HG03175 (cell line): Measurements from ENCODE around the gene ZNF561.
"Not testable (repeated sequence)": the region's sequence is repeated elsewhere in the genome, so short reads cannot be mapped to it uniquely, and the experiment has no call there.

Experiments
- ATAC-seq: cut with Tn5 transposase; IDR thresholded peaks from one replicate; pipeline ENCODE4 v1.9.1; 2021; ENCODE audit warnings: mild to moderate bottlenecking, moderate library complexity; ENCODE audit not compliant: unreplicated experiment

ZNF561 gene

DNA sequence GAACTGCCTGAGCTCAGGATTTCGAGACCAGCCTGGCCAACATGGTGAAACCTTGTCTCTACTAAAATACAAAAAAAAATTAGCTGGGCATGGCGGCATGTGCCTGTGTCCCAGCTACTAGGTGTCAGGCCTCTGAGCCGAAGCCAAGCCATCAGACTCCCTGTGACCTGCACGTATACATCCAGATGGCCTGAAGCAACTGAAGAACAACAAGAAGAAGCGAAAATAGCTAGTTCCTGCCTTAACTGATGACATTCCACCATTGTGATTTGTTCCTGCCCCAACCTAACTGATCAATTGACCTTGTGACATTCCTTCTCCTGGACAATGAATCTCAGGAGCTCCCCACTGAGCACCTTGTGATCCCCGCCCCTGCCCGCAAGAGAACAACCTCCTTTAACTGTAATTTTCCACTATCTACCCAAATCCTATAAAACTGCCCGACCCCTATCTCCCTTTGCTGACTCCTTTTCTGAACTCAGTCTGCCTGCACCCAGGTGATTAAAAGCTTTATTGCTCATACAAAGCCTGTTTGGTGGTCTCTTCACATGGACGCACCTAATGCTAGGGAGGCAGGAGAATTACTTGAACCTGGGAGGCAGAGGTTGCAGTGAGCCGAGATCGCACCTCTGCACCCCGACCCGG is 38.8 kb downstream of the ZNF561 start:
- ATAC-seq = not testable (repeated sequence)

DNA sequence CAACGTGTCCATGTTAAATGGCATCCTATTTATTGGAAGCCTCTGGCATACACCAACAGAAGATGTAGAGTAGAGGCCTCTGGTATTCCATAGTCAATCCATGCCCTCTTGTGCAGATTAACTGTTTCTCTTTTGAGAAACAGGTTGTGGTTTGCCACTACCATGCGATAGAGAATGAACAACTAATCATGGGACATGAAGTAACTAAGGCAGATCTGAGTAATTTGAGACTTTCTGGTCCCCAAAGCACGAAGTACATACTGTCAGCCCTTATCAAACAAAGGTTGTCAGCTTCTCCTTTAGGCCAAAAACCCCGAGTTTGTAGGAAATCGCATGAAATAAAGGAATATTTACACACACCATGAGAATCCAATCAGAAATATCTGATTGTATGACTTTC is 40.3 kb downstream of the ZNF561 start:
- no peak for ATAC-seq

DNA sequence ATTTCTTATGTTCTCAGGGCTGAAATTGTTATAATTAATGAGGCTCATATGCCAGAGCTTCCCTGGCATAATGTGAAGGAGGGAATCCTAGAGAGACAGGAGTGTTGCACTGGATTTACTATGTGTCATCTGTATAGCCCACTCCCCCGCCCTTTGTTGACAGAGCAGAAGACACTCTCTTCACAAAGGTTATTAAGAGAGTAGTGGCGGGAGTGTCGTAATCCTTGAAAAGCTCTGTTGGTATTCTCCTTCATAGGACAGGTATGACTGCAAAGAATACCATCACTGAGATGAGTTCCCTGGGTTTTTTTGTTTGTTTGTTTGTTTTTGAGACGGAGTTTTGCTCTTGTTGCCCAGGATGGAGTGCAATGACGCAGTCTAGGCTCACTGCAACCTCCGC is 50.8 kb downstream of the ZNF561 start:
- ATAC-seq = no peak

DNA sequence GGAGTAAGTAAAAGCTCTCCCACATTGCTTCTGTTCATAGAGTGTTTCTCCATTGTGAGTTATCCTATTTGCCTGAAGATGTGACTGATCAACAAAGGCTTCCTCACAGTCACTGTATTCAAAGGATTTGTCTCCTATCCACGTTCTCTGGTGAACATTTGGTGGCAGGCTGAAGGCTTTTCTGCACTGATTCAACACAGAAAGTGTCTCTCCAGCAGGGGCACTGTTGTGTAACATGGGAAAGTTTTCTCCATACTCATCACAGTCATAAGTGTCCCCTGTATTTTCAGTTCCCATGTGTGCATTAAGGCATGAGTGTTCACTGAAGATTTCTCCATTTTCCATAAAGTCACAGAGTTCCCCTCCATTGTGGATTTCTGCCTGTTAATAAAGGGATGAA is 54.3 kb downstream of the ZNF561 start:
- no peak for ATAC-seq

DNA sequence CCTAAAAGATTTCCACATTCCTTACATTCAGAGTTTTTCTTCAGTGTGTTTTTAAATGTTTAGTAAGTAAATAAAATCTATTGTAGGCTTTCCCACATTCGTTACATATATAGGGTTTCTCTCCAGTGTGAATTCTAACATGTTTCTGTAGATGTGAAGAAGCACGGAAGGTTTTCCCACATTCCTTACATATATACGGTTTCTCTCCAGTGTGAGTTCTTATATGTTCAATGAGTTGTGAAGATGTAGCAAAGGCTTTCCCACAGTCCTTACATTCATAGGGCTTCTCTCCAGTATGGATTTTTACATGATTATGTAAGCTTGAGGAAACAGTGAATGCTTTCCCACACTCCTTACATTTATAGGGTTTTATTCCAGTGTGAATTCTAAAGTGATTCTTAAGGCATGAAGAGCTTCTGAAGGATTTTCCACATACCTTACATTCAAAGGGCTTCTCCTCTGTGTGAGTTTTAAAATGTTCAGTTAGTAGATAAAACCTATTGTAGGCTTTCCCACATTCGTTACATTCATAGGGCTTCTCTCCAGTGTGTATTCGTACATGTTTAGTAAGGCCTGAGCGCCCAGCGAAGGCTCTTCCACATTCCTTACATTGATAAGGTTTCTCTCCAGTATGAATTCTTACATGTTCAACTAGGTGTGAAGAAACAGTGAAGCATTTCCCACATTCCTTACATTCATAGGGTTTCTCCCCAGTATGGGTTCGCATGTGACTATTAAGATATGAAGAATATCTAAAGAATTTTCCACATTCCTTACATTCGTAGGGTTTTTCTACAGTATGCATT is 54.9 kb downstream of the ZNF561 start:
- no peak for ATAC-seq
